ENCODE measurements around the gene SLC27A5. TPM values are rescaled to one million over a fixed set of nuclear protein-coding genes. Genes with fewer than 3 reads are reported as not detected.

Gene SLC27A5
- total RNA-seq, 1 experiment from 2014 or later: 24.9 TPM

- H3K27ac ChIP-seq (ENCODE audit: low read depth, low read length, poor library complexity, severe bottlenecking): no peak overlapping the region
Measured at GRCh38 chr19:58547323-58548312, 35.8 kb upstream of the SLC27A5 start.

DNA sequence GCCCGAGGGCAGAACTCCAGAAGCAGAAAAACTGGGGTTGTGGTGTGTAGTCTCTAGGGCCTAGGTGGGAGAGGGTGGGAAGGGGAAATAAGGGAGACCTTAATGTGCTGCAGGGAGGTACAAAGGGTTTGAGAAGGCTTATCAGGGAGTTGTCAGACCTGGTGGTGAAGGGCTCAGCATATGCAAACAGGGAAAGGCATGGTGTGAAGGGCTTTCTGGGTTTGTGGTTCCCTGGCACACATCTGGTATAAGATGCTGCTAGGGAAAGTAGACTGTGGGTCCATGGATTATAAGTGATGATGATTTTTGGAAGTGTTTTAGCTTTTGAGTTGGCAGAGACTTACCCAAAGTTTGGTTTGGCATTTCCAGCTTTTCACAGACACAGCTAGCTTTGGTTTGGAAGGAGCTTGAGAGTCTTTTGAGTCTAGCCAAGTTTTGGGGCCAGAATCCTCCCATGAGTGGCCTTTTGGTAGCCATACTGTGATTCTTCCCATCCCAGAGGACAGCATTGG is 34.3 kb upstream of the SLC27A5 start:
- POLR2A ChIA-PET (ENCODE audit: low non-redundant PET): no interaction called here
- intact Hi-C loops (cut with micrococcal nuclease; ENCODE audit: unreplicated experiment): no loop called here
- H3K36me3 ChIP-seq (ENCODE audit: insufficient read depth, low read length, poor library complexity, severe bottlenecking): peaks cover 64% of the 10 kb centered on the region
- peak overlapping the region; percentile 85 for H3K27ac ChIP-seq (ENCODE audit: low read depth, low read length, poor library complexity, severe bottlenecking)
- no peak for TF ChIP-seq EZH2 (IDR thresholded peaks at IDR 0.05; ENCODE audit: borderline replicate concordance, low read depth, low read length, poor library complexity, severe bottlenecking)
- no peak for TF ChIP-seq CTCF (conservative IDR thresholded peaks at IDR 0.05; ENCODE audit: low read depth, low read length)
- BruUV-seq (replicated peaks): TSS peak; percentile 47
- H3K27me3 ChIP-seq (replicated peaks; ENCODE audit: insufficient read depth, low read depth, low read length, poor library complexity): no peaks in the 10 kb centered on the region
- CTCF ChIA-PET: no interaction called here
- no peak for DNase-seq (ENCODE audit: low spot score)
- H3K4me3 ChIP-seq (ENCODE audit: low read depth, low read length, poor library complexity, severe bottlenecking): peak overlapping the region; percentile 100
- H3K4me1 ChIP-seq (ENCODE audit: insufficient read depth, low read length, poor library complexity, severe bottlenecking): peaks cover 13% of the 10 kb centered on the region
- no peaks in the 10 kb centered on the region for H3K9me3 ChIP-seq (ENCODE audit: low read depth, low read length, poor library complexity, severe bottlenecking)

More at GRCh38 chr19:58547323-58548312, 35.8 kb upstream of the SLC27A5 start:
- ChIA-PET POLR2A (ENCODE audit: low non-redundant PET) (no interaction called here), CTCF (no interaction called here)
- peaks cover 13% of the 10 kb centered on the region for H3K4me1 ChIP-seq (ENCODE audit: insufficient read depth, low read length, poor library complexity, severe bottlenecking)
- H3K27me3 ChIP-seq (replicated peaks; ENCODE audit: insufficient read depth, low read depth, low read length, poor library complexity): no peaks in the 10 kb centered on the region
- no TSS peak for BruUV-seq (replicated peaks)
- intact Hi-C loops (cut with micrococcal nuclease; ENCODE audit: unreplicated experiment): no loop called here
- no peak for DNase-seq (ENCODE audit: low spot score)
- TF ChIP-seq CTCF (conservative IDR thresholded peaks at IDR 0.05; ENCODE audit: low read depth, low read length): no peak
- no peak for TF ChIP-seq EZH2 (IDR thresholded peaks at IDR 0.05; ENCODE audit: borderline replicate concordance, low read depth, low read length, poor library complexity, severe bottlenecking)
- peaks cover 73% of the 10 kb centered on the region for H3K36me3 ChIP-seq (ENCODE audit: insufficient read depth, low read length, poor library complexity, severe bottlenecking)
- no peak overlapping the region for H3K4me3 ChIP-seq (ENCODE audit: low read depth, low read length, poor library complexity, severe bottlenecking)
- no peaks in the 10 kb centered on the region for H3K9me3 ChIP-seq (ENCODE audit: low read depth, low read length, poor library complexity, severe bottlenecking)

GRCh38 chr19:58545286-58546018 is 33.7 kb upstream of the SLC27A5 start:
- Histone ChIP-seq H3K27ac (ENCODE audit: low read depth, low read length, poor library complexity, severe bottlenecking) (peak overlapping the region; percentile 85), H3K27me3 (replicated peaks; ENCODE audit: insufficient read depth, low read depth, low read length, poor library complexity) (no peaks in the 10 kb centered on the region), H3K4me1 (ENCODE audit: insufficient read depth, low read length, poor library complexity, severe bottlenecking) (peaks cover 13% of the 10 kb centered on the region), H3K9me3 (ENCODE audit: low read depth, low read length, poor library complexity, severe bottlenecking) (no peaks in the 10 kb centered on the region), H3K36me3 (ENCODE audit: insufficient read depth, low read length, poor library complexity, severe bottlenecking) (peaks cover 58% of the 10 kb centered on the region), H3K4me3 (ENCODE audit: low read depth, low read length, poor library complexity, severe bottlenecking) (peak overlapping the region; percentile 100)
- ChIA-PET POLR2A (ENCODE audit: low non-redundant PET) (no interaction called here), CTCF (no interaction called here)
- no peak for DNase-seq (ENCODE audit: low spot score)
- BruUV-seq (replicated peaks): no TSS peak
- TF ChIP-seq CTCF (conservative IDR thresholded peaks at IDR 0.05; ENCODE audit: low read depth, low read length) (no peak), EZH2 (IDR thresholded peaks at IDR 0.05; ENCODE audit: borderline replicate concordance, low read depth, low read length, poor library complexity, severe bottlenecking) (no peak)
- intact Hi-C loops (cut with micrococcal nuclease; ENCODE audit: unreplicated experiment): no loop called here

All from A673 (cell line).